Activated naive CD4-positive, alpha-beta T cell treated with anti-CD3 and anti-CD28 coated beads for 36 hours (primary cell): ENCODE results near the gene NEURL1. TPM values are rescaled to one million over a fixed set of nuclear protein-coding genes. Genes with fewer than 3 reads are reported as not detected.
A peak's percentile ranks its signal among the peaks of the same experiment; 100 is the strongest.
"Not testable (repeated sequence)": the region's sequence is repeated elsewhere in the genome, so short reads cannot be mapped to it uniquely, and the experiment has no call there.

Experiments
- CTCF ChIA-PET: fragments of 350-600 bp; sonication (Branson Sonifier 250); formaldehyde crosslinking; loops from one replicate; lab custom pipeline; 2021; ENCODE audit warnings: antibody characterized with exemption; lab: Charles Lee
- DNase-seq: peaks from one replicate; pipeline ENCODE4 v3.0.0-alpha.2; 2020
- H3K27ac Mint-ChIP-seq: one replicate; pipeline ENCODE4 v1.8.0; 2021; ENCODE audit warnings: mild to moderate bottlenecking, mixed read lengths
- H3K27me3 Mint-ChIP-seq: one replicate; pipeline ENCODE4 v1.8.0; 2021; ENCODE audit warnings: low read depth, mixed read lengths
- H3K36me3 Mint-ChIP-seq: one replicate; pipeline ENCODE4 v1.8.0; 2021; ENCODE audit warnings: low read depth, mixed read lengths
- H3K4me1 Mint-ChIP-seq: one replicate; pipeline ENCODE4 v1.8.0; 2021; ENCODE audit warnings: low read depth, mixed read lengths
- H3K4me3 Mint-ChIP-seq: one replicate; pipeline ENCODE4 v1.8.0; 2021; ENCODE audit warnings: mild to moderate bottlenecking, moderate library complexity, mixed read lengths
- H3K9me3 Mint-ChIP-seq: one replicate; pipeline ENCODE4 v1.8.0; 2021; ENCODE audit warnings: mixed read lengths
- intact Hi-C: fragments of 100-400 bp; cut with micrococcal nuclease; formaldehyde crosslinking; loops from one replicate; pipeline ENCODE4 v1.15.1; 2023
- total RNA-seq, 2 experiments: library from RNA; stranded (reverse); gene quantifications; one replicate each; pipeline ENCODE4 v1.2.3, GENCODE V29; 2021

The NEURL1 gene
- total RNA-seq, 2 experiments from 2014 or later, result 1.3 to 1.6 TPM

GRCh38 chr10:103499881-103500280 is 6.4 kb downstream of the NEURL1 start:
- Mint-ChIP-seq H3K4me1 (peaks cover 20% of the 10 kb centered on the region), H3K9me3 (no peaks in the 10 kb centered on the region), H3K27me3 (peaks cover 44% of the 10 kb centered on the region), H3K27ac (no peak overlapping the region), H3K36me3 (no peaks in the 10 kb centered on the region), H3K4me3 (no peak overlapping the region)
- no peak for DNase-seq
- CTCF ChIA-PET, result interaction anchor here (0.6 kb wide), 1 partner anchor 15 kb away, joined by 3 read pairs; no protein-coding TSS in a partner anchor
- intact Hi-C loops, result no loop called here

- intact Hi-C loops, result no loop called here
- Mint-ChIP-seq H3K4me3 (no peak overlapping the region), H3K9me3 (no peaks in the 10 kb centered on the region), H3K36me3 (no peaks in the 10 kb centered on the region), H3K27ac (no peak overlapping the region), H3K4me1 (peaks cover 20% of the 10 kb centered on the region), H3K27me3 (peaks cover 38% of the 10 kb centered on the region)
- CTCF ChIA-PET, result interaction anchor here (1.3 kb wide), 1 partner anchor 10 kb away, joined by 3 read pairs; no protein-coding TSS in a partner anchor
- peak; percentile 17 for DNase-seq
These were observed 7.0 kb downstream of the NEURL1 start for GRCh38 chr10:103500481-103500880.

GRCh38 chr10:103501186-103501585 is 7.7 kb downstream of the NEURL1 start:
- Mint-ChIP-seq H3K9me3 (no peaks in the 10 kb centered on the region), H3K4me3 (no peak overlapping the region), H3K27me3 (peaks cover 31% of the 10 kb centered on the region), H3K4me1 (peaks cover 20% of the 10 kb centered on the region), H3K36me3 (no peaks in the 10 kb centered on the region), H3K27ac (no peak overlapping the region)
- CTCF ChIA-PET, result interaction anchor here (0.6 to 1.3 kb wide), 3 partner anchors 11 to 63 kb away, joined by 3 read pairs; no protein-coding TSS in a partner anchor
- DNase-seq, result no peak
- intact Hi-C loops, result no loop called here

GRCh38 chr10:103502849-103503660 is 9.6 kb downstream of the NEURL1 start:
- no peak overlapping the region for H3K27ac Mint-ChIP-seq
- peaks cover 20% of the 10 kb centered on the region for H3K4me1 Mint-ChIP-seq
- H3K4me3 Mint-ChIP-seq, result no peak overlapping the region
- intact Hi-C loops, result no loop called here
- peaks cover 29% of the 10 kb centered on the region for H3K27me3 Mint-ChIP-seq
- H3K9me3 Mint-ChIP-seq, result no peaks in the 10 kb centered on the region
- H3K36me3 Mint-ChIP-seq, result no peaks in the 10 kb centered on the region
- DNase-seq, result no peak
- CTCF ChIA-PET, result interaction anchor here (1.5 to 2.5 kb wide), 2 partner anchors 10 to 18 kb away, joined by 3 to 6 read pairs; partner anchors contain the start of gene NEURL1

GRCh38 chr10:103503777-103504176 is 10.3 kb downstream of the NEURL1 start:
- CTCF ChIA-PET, result interaction anchor here (1.5 to 2.5 kb wide), 2 partner anchors 11 to 18 kb away, joined by 3 to 6 read pairs; partner anchors contain the start of gene NEURL1
- not testable (repeated sequence) for H3K4me3 Mint-ChIP-seq
- H3K4me1 Mint-ChIP-seq, result peaks cover 20% of the 10 kb centered on the region

GRCh38 chr10:103504181-103504783 is 10.8 kb downstream of the NEURL1 start:
- DNase-seq, result peak; percentile 73
- CTCF ChIA-PET, result interaction anchor here (0.7 to 2.5 kb wide), 4 partner anchors 11 to 249 kb away, joined by 3 to 8 read pairs (median 4); partner anchors contain the start of gene NEURL1
- Mint-ChIP-seq H3K9me3 (no peaks in the 10 kb centered on the region), H3K4me3 (no peak overlapping the region), H3K27me3 (peaks cover 23% of the 10 kb centered on the region), H3K4me1 (peaks cover 20% of the 10 kb centered on the region), H3K27ac (no peak overlapping the region), H3K36me3 (no peaks in the 10 kb centered on the region)
- intact Hi-C loops, result loop anchor here (2.0 kb wide), 1 partner anchor 39 kb away; no protein-coding TSS in a partner anchor

More at GRCh38 chr10:103503777-103504176, 10.3 kb downstream of the NEURL1 start:
- not testable (repeated sequence) for H3K27ac Mint-ChIP-seq, H3K9me3 Mint-ChIP-seq, H3K36me3 Mint-ChIP-seq, DNase-seq
- intact Hi-C loops, result loop anchor here (2.0 kb wide), 1 partner anchor 39 kb away; no protein-coding TSS in a partner anchor
- H3K27me3 Mint-ChIP-seq, result peaks cover 26% of the 10 kb centered on the region

- H3K27me3 Mint-ChIP-seq, result peaks cover 10% of the 10 kb centered on the region
- peaks cover 14% of the 10 kb centered on the region for H3K4me1 Mint-ChIP-seq
- no peaks in the 10 kb centered on the region for H3K36me3 Mint-ChIP-seq
- intact Hi-C loops, result no loop called here
- no peak overlapping the region for H3K27ac Mint-ChIP-seq
- CTCF ChIA-PET, result interaction anchor here (0.6 kb wide), 1 partner anchor 25 kb away, joined by 3 read pairs; no protein-coding TSS in a partner anchor
- no peak overlapping the region for H3K4me3 Mint-ChIP-seq
- DNase-seq, result no peak
- H3K9me3 Mint-ChIP-seq, result no peaks in the 10 kb centered on the region
These were observed 12.6 kb downstream of the NEURL1 start for GRCh38 chr10:103506061-103506460.

- H3K36me3 Mint-ChIP-seq, result no peaks in the 10 kb centered on the region
- peaks cover 7% of the 10 kb centered on the region for H3K27me3 Mint-ChIP-seq
- CTCF ChIA-PET, result interaction anchor here (0.6 kb wide), 1 partner anchor 19 kb away, joined by 3 read pairs; no protein-coding TSS in a partner anchor
- no peak overlapping the region for H3K27ac Mint-ChIP-seq
- H3K4me1 Mint-ChIP-seq, result peaks cover 14% of the 10 kb centered on the region
- intact Hi-C loops, result no loop called here
- no peaks in the 10 kb centered on the region for H3K9me3 Mint-ChIP-seq
- no peak for DNase-seq
- no peak overlapping the region for H3K4me3 Mint-ChIP-seq
These were observed 14.0 kb downstream of the NEURL1 start for GRCh38 chr10:103507235-103508191.

- no peak for DNase-seq
- CTCF ChIA-PET, result interaction anchor here (0.6 to 1.3 kb wide), 3 partner anchors 17 to 121 kb away, joined by 3 to 5 read pairs (median 3); no protein-coding TSS in a partner anchor
- Mint-ChIP-seq H3K4me1 (no peaks in the 10 kb centered on the region), H3K9me3 (no peaks in the 10 kb centered on the region), H3K27ac (no peak overlapping the region), H3K4me3 (no peak overlapping the region), H3K27me3 (peaks cover 5% of the 10 kb centered on the region), H3K36me3 (no peaks in the 10 kb centered on the region)
- intact Hi-C loops, result no loop called here
These were observed 16.7 kb downstream of the NEURL1 start for GRCh38 chr10:103510046-103510685.

- CTCF ChIA-PET, result interaction anchor here (0.6 to 1.3 kb wide), 3 partner anchors 18 to 122 kb away, joined by 3 to 5 read pairs (median 3); no protein-coding TSS in a partner anchor
- DNase-seq, result no peak
- no peak overlapping the region for H3K4me3 Mint-ChIP-seq
- intact Hi-C loops, result no loop called here
- H3K9me3 Mint-ChIP-seq, result no peaks in the 10 kb centered on the region
- H3K36me3 Mint-ChIP-seq, result no peaks in the 10 kb centered on the region
- no peaks in the 10 kb centered on the region for H3K4me1 Mint-ChIP-seq
- no peak overlapping the region for H3K27ac Mint-ChIP-seq
- H3K27me3 Mint-ChIP-seq, result peaks cover 5% of the 10 kb centered on the region
These were observed 17.6 kb downstream of the NEURL1 start for GRCh38 chr10:103510791-103511752.
